GM10248 (cell line): ENCODE measurements around the gene ABCF2.

Experiments used
- CTCF ChIA-PET: fragments of 300-600 bp; sonication (Branson Sonifier 250); formaldehyde crosslinking; extraction: SDS; loops from one replicate; lab custom pipeline; 2021; ENCODE audit warnings: antibody characterized with exemption; lab: Yijun Ruan, JAX
- POLR2A ChIA-PET: fragments of 350-650 bp; sonication (Branson Sonifier 250); formaldehyde crosslinking; extraction: SDS; loops from one replicate; lab custom pipeline; 2020; ENCODE audit warnings: antibody characterized with exemption; lab: Yijun Ruan, JAX
- DNase-seq: peaks from one replicate; pipeline ENCODE4 v3.0.0; 2012; ENCODE audit errors: extremely low spot score
- TF ChIP-seq, protein P1 (sequence below): IDR thresholded peaks from 2 replicates; pipeline ENCODE4 v1.5.1; 2012; ENCODE audit warnings: mild to moderate bottlenecking, low read depth; ENCODE audit errors: extremely low read depth, missing control alignments, control extremely low read depth

The ABCF2 gene

GRCh38 chr7:151261529-151261928 lies 34.5 kb upstream of the ABCF2 start:
- no peak for DNase-seq
- POLR2A ChIA-PET, result no interaction called here
- TF ChIP-seq, protein P1, sequence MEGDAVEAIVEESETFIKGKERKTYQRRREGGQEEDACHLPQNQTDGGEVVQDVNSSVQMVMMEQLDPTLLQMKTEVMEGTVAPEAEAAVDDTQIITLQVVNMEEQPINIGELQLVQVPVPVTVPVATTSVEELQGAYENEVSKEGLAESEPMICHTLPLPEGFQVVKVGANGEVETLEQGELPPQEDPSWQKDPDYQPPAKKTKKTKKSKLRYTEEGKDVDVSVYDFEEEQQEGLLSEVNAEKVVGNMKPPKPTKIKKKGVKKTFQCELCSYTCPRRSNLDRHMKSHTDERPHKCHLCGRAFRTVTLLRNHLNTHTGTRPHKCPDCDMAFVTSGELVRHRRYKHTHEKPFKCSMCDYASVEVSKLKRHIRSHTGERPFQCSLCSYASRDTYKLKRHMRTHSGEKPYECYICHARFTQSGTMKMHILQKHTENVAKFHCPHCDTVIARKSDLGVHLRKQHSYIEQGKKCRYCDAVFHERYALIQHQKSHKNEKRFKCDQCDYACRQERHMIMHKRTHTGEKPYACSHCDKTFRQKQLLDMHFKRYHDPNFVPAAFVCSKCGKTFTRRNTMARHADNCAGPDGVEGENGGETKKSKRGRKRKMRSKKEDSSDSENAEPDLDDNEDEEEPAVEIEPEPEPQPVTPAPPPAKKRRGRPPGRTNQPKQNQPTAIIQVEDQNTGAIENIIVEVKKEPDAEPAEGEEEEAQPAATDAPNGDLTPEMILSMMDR, result no peak
- CTCF ChIA-PET, result interaction anchor here (1.0 to 4.3 kb wide), 3 partner anchors 11 to 17 kb away, joined by 4 to 19 read pairs (median 8); no protein-coding TSS in a partner anchor

- ChIA-PET POLR2A (no interaction called here), CTCF (interaction anchor here (2.7 to 4.3 kb wide), 2 partner anchors 14 to 17 kb away, joined by 8 to 19 read pairs; no protein-coding TSS in a partner anchor)
- TF ChIP-seq, protein P1, result no peak
- DNase-seq, result no peak
Measured at GRCh38 chr7:151260883-151261282, 33.9 kb upstream of the ABCF2 start.

DNA sequence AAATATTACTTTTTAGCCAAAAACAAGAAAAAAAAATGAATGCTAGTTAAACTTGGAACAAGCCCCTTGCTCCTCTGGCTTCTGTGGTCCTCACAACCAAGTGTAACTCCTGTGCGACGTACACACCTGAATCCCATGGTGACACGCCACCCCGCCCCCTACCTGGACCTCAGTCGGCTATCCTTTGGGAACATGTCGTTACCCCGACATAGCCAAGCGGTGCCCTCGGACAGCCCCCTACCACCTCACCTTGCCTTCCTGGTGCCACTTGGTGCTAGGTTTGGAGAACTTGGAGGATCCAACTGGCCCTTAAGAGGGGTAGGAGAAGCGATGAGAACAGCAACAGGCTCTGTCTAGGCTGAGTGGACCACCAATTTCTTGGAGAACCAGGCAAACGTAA lies 33.5 kb upstream of the ABCF2 start:
- DNase-seq, result no peak
- CTCF ChIA-PET, result interaction anchor here (2.7 to 4.3 kb wide), 2 partner anchors 13 to 16 kb away, joined by 8 to 19 read pairs; no protein-coding TSS in a partner anchor
- TF ChIP-seq, protein P1, result no peak
- POLR2A ChIA-PET, result no interaction called here

- DNase-seq, result no peak
- ChIA-PET CTCF (interaction anchor here (0.7 to 4.5 kb wide), 2 partner anchors 14 to 46 kb away, joined by 3 to 28 read pairs; no protein-coding TSS in a partner anchor), POLR2A (no interaction called here)
- TF ChIP-seq, protein P1, result no peak
Measured at GRCh38 chr7:151257990-151258389, 31.0 kb upstream of the ABCF2 start.

DNA sequence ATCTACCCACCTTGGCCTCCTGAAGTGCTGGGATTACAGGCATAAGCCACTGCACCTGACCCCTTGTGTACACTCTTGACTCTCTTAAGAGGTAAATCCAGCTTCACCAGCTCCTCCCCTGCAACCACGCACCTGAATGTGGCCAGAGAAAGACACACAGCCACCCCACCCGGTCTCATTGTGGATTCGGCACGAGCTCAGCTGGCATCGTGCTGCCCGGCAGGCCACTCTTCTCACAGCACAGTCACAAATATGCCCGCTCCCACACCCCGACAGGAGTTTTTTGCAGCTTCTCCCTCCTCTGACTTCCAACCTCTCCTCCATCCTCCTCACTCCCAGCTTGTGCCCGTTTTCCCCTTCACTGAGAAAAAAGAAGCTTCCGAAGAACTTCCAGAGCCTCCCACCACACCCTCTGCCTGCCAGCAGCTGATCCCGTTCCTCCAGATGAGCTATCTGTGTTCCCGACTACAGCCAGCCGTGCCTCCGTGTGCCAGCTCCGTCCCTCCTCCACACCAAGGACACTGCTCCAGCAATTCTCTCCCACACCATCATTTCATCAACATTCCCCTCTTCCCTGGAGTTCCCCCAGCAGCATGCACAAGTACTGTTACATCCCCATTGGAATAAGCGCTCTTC lies 29.5 kb upstream of the ABCF2 start:
- TF ChIP-seq, protein P1, result no peak
- POLR2A ChIA-PET, result no interaction called here
- CTCF ChIA-PET, result interaction anchor here (1.6 to 4.5 kb wide), 3 partner anchors 9 to 13 kb away, joined by 4 to 28 read pairs (median 7); no protein-coding TSS in a partner anchor
- no peak for DNase-seq

DNA sequence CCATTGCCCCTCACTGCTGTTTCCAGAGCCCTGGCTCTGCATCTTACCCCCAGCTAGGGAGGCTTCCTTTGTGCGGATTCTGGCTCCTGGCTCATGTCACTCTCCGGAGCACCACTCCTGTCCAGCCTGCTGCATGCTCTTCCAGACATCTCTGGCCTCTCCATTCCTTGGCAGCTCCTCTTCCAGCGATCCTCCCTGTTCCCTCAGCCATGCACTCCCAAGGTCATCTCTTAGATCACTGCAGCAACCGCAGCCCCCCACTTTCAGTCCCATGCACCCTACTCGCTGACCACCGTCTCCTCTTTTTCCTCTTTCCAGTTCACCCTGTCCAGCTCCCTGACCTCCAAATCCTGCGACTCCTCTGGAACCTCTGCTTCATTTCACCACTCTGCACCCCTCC lies 28.4 kb upstream of the ABCF2 start:
- ChIA-PET CTCF (interaction anchor here (1.6 to 4.5 kb wide), 3 partner anchors 8 to 12 kb away, joined by 4 to 28 read pairs (median 7); no protein-coding TSS in a partner anchor), POLR2A (no interaction called here)
- TF ChIP-seq, protein P1, result no peak
- no peak for DNase-seq
